Iris pigment epithelial cell (primary cell): Measurements from ENCODE around the gene ETNK1.

Experiments
- DNase-seq: peaks from one replicate; pipeline ENCODE4 v3.0.0-alpha.2; 2011; ENCODE audit warnings: low read depth

ETNK1 gene

DNA sequence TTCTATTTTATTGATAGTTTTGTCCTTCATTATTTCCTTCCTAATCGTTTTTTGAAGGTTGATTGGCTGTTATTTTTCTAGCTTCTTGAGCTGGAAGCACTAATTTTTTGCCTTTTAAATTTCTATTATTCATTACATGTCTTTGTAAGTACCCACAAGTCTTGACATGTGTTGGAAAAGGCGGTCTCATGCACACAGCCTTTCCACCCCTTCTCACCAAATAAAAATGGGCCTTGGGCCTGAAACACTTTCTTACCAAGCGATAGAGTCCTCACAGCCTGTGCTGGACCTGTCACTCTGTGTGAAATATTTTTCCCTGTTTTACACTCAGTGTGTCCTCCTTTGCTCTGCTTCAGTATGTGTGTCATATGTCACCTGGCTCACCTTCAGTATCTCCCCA, 9.9 kb downstream of the ETNK1 start:
- no peak for DNase-seq

- DNase-seq = peak; percentile 50
These were observed 10.8 kb downstream of the ETNK1 start for GRCh38 chr12:22635812-22636211.

DNA sequence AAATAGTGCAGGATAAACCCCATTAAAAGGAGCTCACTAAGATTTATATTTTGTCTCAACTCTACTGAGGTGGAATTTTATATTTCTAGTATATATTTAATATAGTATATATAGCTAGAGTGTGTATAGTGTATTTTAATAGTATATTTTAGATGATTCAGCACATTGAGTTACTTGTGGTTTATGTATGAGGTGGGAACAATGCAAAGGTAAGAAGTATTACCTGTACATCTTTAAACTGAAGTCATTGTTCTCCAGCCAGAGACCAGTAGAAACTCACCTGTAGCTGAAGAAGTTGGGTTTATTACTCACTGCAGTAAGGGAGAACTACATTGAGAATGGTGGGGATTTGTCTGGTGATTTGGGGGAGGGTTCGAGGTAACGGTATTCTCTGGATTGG, 15.9 kb downstream of the ETNK1 start:
- DNase-seq = no peak

DNA sequence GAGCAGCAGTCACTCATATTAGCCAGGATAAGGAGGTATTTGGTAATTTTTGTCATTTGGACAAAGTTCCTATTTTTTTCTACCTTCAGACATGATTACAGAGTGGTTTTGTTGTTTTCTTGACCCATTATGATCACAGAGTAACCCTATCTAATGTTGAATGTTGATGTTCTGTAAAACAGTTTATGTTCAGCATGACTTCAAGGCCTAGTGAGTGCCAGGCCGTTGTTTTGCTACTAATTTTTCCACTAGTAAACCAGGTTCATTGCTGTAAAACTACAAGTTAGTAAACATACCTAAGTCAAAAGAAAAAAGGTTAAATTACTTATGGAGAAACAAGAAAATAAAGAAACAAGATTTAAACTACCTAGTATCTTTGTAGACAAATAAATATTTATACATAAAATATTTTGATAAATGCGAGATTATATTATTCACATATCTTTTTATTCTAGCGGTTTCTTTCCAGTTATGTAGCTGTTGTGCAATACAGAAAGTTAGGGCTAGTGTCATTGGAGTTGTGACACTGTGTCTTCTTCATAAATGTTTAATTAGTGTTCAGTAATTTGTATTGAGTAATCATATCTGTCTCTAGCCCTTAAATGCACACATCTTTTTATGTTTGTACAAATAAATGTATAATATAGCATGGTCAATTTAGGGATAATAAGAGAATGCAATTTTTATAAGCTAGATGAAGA, 16.5 kb downstream of the ETNK1 start:
- no peak for DNase-seq

DNA sequence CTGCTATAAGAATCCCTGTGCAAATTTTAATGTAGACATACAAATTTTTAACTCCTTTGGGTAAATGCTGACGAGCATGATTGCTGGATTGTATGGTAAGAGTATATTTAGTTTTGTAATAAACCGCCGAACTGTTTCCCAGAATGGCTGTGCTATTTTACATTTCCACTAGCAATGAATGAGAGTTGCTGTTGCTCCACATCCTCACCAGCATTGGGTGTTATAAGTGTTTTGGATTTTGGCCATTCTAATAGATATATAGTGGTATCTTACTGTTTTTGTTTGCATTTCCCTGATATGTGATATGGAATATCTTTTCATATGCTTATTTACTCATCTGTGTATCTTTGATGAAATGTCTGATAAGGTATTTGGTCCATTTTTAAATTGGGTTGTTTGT, 23.7 kb downstream of the ETNK1 start:
- DNase-seq = no peak

- peak; percentile 44 for DNase-seq
These were observed 28.1 kb downstream of the ETNK1 start for GRCh38 chr12:22653075-22653474.

GRCh38 chr12:22653791-22654190, 28.8 kb downstream of the ETNK1 start:
- DNase-seq = no peak

DNA sequence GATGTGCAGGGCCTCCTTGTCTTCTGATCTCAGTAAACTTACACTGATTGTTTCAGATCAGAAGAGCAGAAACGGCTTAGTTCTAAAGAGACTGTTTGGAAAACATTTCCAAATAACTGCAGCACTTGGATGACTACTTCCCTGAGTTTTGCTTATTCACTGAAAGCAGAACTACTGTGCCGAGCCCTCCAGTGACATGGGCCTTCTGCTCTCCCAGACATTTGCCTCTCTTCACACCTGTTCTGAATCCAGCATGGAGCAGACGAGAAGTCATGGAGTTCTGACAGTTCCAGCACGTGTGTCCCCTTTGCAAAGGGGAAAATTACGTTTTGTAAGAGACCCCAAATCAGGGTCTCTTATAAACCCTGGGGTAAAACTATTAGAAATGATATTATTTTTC, 31.4 kb downstream of the ETNK1 start:
- DNase-seq = peak; percentile 5

GRCh38 chr12:22656831-22657230, 31.9 kb downstream of the ETNK1 start:
- no peak for DNase-seq

DNA sequence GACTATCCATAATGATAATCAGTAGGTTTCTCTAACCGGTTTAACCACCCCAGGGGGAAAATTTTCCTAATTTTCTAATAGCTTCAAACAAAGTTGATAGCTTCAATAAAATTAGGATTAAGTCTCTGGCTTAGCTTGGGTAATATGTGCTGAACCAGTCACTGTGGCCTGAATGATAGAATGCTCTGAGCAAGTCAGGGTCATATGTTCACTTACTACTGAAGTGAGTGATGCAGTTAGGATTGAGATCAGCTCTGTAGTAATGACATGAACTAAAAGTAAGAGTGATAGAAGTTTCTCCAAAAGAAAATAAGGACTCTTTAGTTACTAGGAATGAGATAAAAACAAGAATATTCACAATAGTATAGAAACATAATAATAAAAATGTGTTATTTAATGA, 32.6 kb downstream of the ETNK1 start:
- peak; percentile 68 for DNase-seq

DNA sequence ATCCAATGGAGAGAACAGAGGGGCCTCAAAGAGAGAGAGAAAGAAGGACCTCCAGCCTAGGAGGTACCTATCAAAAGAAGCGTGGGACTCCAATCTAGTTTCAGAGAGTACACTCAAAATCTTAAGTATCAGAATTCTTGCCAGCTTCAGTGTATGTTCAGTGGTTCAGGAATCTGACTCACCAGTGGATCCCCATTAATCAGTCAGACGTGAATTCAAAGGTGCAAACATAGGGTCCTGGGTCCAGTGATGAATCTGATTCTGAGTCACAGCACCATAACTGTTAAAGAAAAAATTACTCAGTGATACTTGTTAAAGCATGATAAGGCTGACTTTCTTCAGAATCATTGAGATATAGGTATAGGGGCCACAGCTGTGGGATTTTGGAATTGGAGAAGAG, 33.2 kb downstream of the ETNK1 start:
- peak; percentile 92 for DNase-seq

DNA sequence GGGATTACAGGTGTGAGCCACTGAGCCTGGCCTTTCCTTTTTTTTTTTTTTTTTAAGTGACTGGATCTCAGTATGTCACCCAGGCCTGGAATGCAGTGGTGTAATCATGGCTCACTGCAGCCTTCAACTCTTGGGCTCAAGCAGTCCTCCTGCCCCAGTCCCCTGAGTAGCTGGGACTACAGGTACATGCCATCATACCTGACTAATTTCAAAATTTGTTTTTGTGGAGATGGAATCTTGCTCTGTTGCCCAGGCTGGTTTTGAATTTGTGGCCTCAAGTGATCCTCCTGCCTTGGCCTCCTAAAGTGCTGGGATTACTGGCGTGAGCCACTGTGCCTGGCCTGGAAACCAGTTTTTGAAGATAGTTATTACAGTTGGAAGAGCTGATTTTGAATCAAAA, 37.4 kb downstream of the ETNK1 start:
- no peak for DNase-seq

DNA sequence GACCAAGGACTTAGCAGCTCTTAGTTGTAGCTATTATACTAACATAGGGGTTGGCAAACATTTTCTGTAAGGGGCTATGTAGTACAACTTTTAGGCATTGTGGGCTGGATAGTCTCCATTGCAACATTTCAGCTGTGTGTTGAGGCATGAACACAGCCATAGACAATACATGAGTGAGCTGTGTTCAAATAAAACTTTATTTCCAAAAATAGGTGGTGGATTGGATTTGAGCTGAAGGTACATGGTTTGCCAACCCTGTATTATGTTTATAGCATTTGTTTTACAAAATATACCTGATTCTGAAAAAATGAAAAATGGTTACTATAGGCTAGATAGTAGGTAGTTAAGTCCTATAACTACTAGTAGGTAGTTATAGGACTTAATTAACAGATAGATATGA, 40.5 kb downstream of the ETNK1 start:
- DNase-seq = no peak

GRCh38 chr12:22667122-22667521, 42.2 kb downstream of the ETNK1 start:
- no peak for DNase-seq

- no peak for DNase-seq
These were observed 43.5 kb downstream of the ETNK1 start for GRCh38 chr12:22668441-22668840.

- DNase-seq = peak; percentile 16
These were observed 45.8 kb downstream of the ETNK1 start for GRCh38 chr12:22670762-22671161.

GRCh38 chr12:22672951-22673350, 48.0 kb downstream of the ETNK1 start:
- DNase-seq = peak; percentile 65

- DNase-seq = no peak
These were observed 53.0 kb downstream of the ETNK1 start for GRCh38 chr12:22677781-22678574.

GRCh38 chr12:22682663-22683062, 57.7 kb downstream of the ETNK1 start:
- DNase-seq = no peak

- DNase-seq = no peak
These were observed 58.2 kb downstream of the ETNK1 start for GRCh38 chr12:22683131-22683530.

GRCh38 chr12:22684140-22685118, 59.5 kb downstream of the ETNK1 start:
- DNase-seq = peak; percentile 59

- no peak for DNase-seq
These were observed 61.2 kb downstream of the ETNK1 start for GRCh38 chr12:22686193-22686592.
